Astrocyte of the spinal cord (primary cell): Measurements from ENCODE around the gene ZDHHC23.

ENCODE experiments used
- DNase-seq: peaks from one replicate; pipeline ENCODE4 v3.0.0; 2011; ENCODE audit warnings: low read depth, low spot score
- H3K4me3 ChIP-seq: 2 replicates; pipeline ENCODE4 v1.5.1; 2011; ENCODE audit warnings: low read depth, mild to moderate bottlenecking, low read length, moderate library complexity
- CTCF ChIP-seq: IDR thresholded peaks from 2 replicates; pipeline ENCODE4 v1.5.1; 2012; ENCODE audit warnings: low read depth, mild to moderate bottlenecking, low read length, inconsistent platforms
- in situ Hi-C: cut with HindIII; loops from 2 replicates; pipeline ENCODE4 v1.10.0; 2017; ENCODE audit warnings: low sequenced_read_pairs

ZDHHC23 gene

GRCh38 chr3:113914646-113915045 lies 33.2 kb upstream of the ZDHHC23 start:
- in situ Hi-C loops, result no loop called here
- DNase-seq, result peak; percentile 48
- no peak overlapping the region for H3K4me3 ChIP-seq
- TF ChIP-seq CTCF, result no peak

GRCh38 chr3:113927556-113927955 lies 20.3 kb upstream of the ZDHHC23 start:
- H3K4me3 ChIP-seq, result no peak overlapping the region
- no peak for TF ChIP-seq CTCF
- in situ Hi-C loops, result no loop called here
- DNase-seq, result no peak

- DNase-seq, result no peak
- TF ChIP-seq CTCF, result no peak
- in situ Hi-C loops, result no loop called here
- peak overlapping the region; percentile 49 for H3K4me3 ChIP-seq
These were observed 982 bp upstream of the ZDHHC23 start for GRCh38 chr3:113946831-113947230.

- TF ChIP-seq CTCF, result no peak
- H3K4me3 ChIP-seq, result peak overlapping the region; percentile 49
- no peak for DNase-seq
- in situ Hi-C loops, result no loop called here
These were observed 453 bp downstream of the ZDHHC23 start for GRCh38 chr3:113948015-113948917.

- no peak overlapping the region for H3K4me3 ChIP-seq
- in situ Hi-C loops, result no loop called here
- no peak for TF ChIP-seq CTCF
- no peak for DNase-seq
These were observed 5.1 kb downstream of the ZDHHC23 start for GRCh38 chr3:113952921-113953320.

GRCh38 chr3:113953677-113954076 lies 5.9 kb downstream of the ZDHHC23 start:
- in situ Hi-C loops, result no loop called here
- DNase-seq, result peak; percentile 30
- H3K4me3 ChIP-seq, result no peak overlapping the region
- TF ChIP-seq CTCF, result no peak
